Ovary (tissue), 9 donors: ENCODE measurements around the gene CCDC152. TPM values are rescaled to one million over a fixed set of nuclear protein-coding genes. Genes with fewer than 3 reads are reported as not detected.
"Not testable (repeated sequence)": the region's sequence is repeated elsewhere in the genome, so short reads cannot be mapped to it uniquely, and the experiment has no call there.

Source experiments
- DNase-seq, 5 donors: peaks; one replicate each; pipeline ENCODE4 v3.0.0-alpha.2; 2019 to 2020
- H3K27ac ChIP-seq, 2 donors: fragments of 200-600 bp; one replicate each; pipeline versions ENCODE4 v1.5.1 to v1.8.0; 2019 to 2022
- H3K27me3 ChIP-seq: fragments of 200-600 bp; one replicate; pipeline ENCODE4 v1.8.0; 2022
- H3K36me3 ChIP-seq: fragments of 200-600 bp; sonication (generic); one replicate; pipeline ENCODE4 v1.5.1; 2019
- H3K4me1 ChIP-seq: one replicate; pipeline ENCODE4 v1.8.1; 2013; ENCODE audit warnings: mild to moderate bottlenecking, moderate library complexity; ENCODE audit not compliant: insufficient read depth
- H3K4me3 ChIP-seq: fragments of 200-600 bp; sonication (generic); one replicate; pipeline ENCODE4 v1.5.1; 2017
- H3K9me3 ChIP-seq, 2 donors: fragments of 200-600 bp in 1 of 2; sonication (generic) in 1 of 2; one replicate each; pipeline versions ENCODE4 v1.5.1 to v1.8.1; 2013 to 2019; ENCODE audit warnings: mild to moderate bottlenecking in 1 of 2, moderate library complexity in 1 of 2
- EP300 ChIP-seq: sonication (generic); formaldehyde crosslinking; IDR thresholded peaks from one replicate; pipeline ENCODE4 v1.6.1; 2017; ENCODE audit warnings: antibody characterized with exemption
- POLR2A ChIP-seq: fragments of 450-650 bp; IDR thresholded peaks from one replicate; pipeline ENCODE4 v1.6.1; 2017; ENCODE audit warnings: antibody characterized with exemption, mild to moderate bottlenecking, moderate library complexity
- WGBS, 3 donors: extraction: QIAGEN DNeasy Blood & Tissue Kit in 1 of 3; methylation state at CpG; one replicate each; pipeline versions ENCODE4 v1.1.5 to v1.1.7; 2013 to 2017; 5-methylcytosine and 5-hydroxymethylcytosine counted together
- intact Hi-C, 4 donors: fragments of 100-400 bp; cut with DNase I; formaldehyde crosslinking; loops; one replicate each; pipeline versions ENCODE4 v1.11.0 to v1.15.1; 2022 to 2023
- polyA plus RNA-seq, 2 donors: library from polyadenylated mRNA; stranded (reverse); fragments of 200-250 nt in 1 of 2; fragments of 350-450 nt in 1 of 2; fragmentation: Illumina TruSeq in 1 of 2; extraction: RNeasy Lipid Tissue Mini Kit (QIAGEN cat#74804) in 1 of 2; gene quantifications; one replicate each; pipeline ENCODE4 v1.2.3, GENCODE V29; 2013 to 2014
- total RNA-seq, 7 donors: library from RNA; depleted of rRNA in 2 of 7; stranded (reverse); fragments of >200 nt in 2 of 7; fragmentation: NEBNext Ultra II Directional in 3 of 7; extraction: Animal tissue kit (Norgen Biotek cat#: 25700) in 3 of 7; gene quantifications; one replicate each; pipeline versions ENCODE4 v1.1.0 to v1.2.4, GENCODE V29; 2016 to 2023
- TF ChIP-seq, protein P1 (sequence below), 3 donors: fragments of 450-650 bp in 2 of 3; fragments of 200-600 bp in 1 of 3; IDR thresholded peaks; one replicate each; pipeline versions ENCODE4 v1.5.1 to v1.8.0; 2016 to 2022; ENCODE audit warnings: antibody characterized with exemption in 3 of 3, mild to moderate bottlenecking in 1 of 3
- donor health status: DM: no; HTN: no; CAD: no; lungs with moderate emphysema.
- donor health status: DM: no; HTN: no; CAD: no.
- donor health status: Bipolar disorder and iron deficiency.
- donor health status: DM: yes; HTN: yes; CAD: no.
- donor health status: DM: no; HTN: no; CAD: no.
- donor health status: DM: yes; HTN: yes; CAD: no.

The CCDC152 gene
- total and polyA plus RNA-seq, 9 donors, result 1.7 to 5.5 (median 3.7) TPM

DNA sequence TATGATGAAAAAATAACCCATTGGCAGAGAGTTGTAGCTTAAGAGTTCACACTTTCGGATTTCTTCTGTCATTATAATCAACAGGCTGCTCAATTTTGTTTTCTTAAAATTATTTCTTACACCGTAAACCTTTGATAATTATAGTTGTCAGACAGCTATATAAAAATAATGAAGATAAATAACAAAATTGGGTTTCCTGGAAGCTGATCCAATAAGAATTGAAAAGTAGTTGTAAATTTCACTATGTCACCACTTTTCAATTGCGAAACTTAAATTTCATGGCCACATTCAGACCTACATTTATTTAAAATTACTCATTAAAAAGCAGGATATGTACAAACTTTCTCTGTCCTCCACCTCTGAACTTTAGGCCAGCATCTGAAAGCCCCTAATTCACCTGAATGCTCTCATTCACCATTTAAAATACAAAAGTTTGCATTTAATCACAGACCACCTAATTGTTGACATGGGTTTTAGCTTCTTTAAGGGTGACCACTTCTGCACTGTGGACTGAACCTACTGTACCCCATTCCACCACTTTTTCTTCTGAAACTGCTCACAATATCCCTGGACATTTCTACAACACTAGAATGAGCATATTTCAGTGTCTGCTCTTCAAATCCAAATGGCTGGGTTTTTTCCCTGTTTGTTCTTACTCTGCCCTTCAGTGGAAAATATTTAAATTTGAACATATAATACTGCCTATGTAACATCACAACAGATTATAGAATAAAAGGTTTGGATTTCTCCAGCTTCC lies 54.4 kb downstream of the CCDC152 start:
- Histone ChIP-seq H3K36me3 (no peaks in the 10 kb centered on the region), H3K27ac (peak overlapping the region; percentile 34 to 84), H3K4me1 (peaks cover 3% of the 10 kb centered on the region), H3K9me3 (no peaks in the 10 kb centered on the region), H3K4me3 (peak overlapping the region; percentile 47), H3K27me3 (no peaks in the 10 kb centered on the region)
- intact Hi-C loops, result loop anchor here in 1 of 4 donors (10.0 kb wide), 1 partner anchor 674 kb away; the partner anchor contains the start of gene TMEM267
- WGBS, 3 donors, result 11 to 17% (median 11%) methylated on average over 3 of the region's 3 CpGs
- TF ChIP-seq, protein P1, sequence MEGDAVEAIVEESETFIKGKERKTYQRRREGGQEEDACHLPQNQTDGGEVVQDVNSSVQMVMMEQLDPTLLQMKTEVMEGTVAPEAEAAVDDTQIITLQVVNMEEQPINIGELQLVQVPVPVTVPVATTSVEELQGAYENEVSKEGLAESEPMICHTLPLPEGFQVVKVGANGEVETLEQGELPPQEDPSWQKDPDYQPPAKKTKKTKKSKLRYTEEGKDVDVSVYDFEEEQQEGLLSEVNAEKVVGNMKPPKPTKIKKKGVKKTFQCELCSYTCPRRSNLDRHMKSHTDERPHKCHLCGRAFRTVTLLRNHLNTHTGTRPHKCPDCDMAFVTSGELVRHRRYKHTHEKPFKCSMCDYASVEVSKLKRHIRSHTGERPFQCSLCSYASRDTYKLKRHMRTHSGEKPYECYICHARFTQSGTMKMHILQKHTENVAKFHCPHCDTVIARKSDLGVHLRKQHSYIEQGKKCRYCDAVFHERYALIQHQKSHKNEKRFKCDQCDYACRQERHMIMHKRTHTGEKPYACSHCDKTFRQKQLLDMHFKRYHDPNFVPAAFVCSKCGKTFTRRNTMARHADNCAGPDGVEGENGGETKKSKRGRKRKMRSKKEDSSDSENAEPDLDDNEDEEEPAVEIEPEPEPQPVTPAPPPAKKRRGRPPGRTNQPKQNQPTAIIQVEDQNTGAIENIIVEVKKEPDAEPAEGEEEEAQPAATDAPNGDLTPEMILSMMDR (IDR thresholded peaks at IDR 0.05), result no peak
- TF ChIP-seq POLR2A (no peak), EP300 (no peak)
- DNase-seq, result no peak

DNA sequence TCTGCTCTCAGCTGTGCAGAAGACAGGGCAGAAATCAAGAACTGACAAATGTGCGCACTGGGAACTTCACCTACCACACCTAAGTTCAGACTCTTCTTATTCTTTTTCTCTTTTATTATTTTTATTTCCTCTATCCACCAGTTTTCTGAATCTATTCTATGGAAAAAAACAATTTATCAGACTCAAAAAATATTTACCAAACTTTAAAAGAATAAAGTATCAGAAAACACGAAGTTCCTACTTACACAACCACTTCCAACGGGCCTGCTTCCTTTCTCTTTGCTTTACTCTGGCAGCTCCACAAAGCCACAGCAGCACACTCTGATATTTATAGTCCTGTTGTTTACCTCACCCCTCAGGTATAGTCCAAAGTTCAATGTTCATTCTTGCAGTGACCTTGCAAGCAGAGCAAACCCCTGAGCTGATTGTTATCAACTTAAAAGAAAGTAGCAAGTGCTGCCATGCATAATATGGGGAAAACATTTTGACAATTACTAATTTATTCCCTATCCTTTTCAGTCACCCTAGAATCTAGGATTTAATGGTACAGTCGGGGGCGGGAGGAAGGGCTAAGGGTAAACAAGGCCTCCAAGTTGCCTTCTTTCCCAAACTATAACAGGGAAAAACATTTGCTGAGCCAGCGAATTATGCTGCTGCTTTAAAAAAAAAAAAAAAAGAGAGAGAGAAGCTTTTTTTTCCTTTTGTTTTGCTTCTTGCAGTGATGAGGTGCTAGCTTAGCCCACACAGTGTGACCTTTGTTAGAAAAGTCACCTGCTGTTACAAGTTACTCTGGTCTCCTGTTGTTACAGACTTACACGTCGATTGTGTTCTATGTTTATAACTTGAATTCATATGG lies 55.2 kb downstream of the CCDC152 start, which contains the start of gene SELENOP:
Gene SELENOP (minus strand): TSS at position 302 of the 856 bp plus-strand sequence. CDS start 3,539 bp downstream, outside the sequence.
- no peaks in the 10 kb centered on the region for H3K9me3 ChIP-seq
- no peaks in the 10 kb centered on the region for H3K36me3 ChIP-seq
- DNase-seq, result peak; percentile 67 to 84 (median 72)
- peak within 1 kb of the TSS; percentile 47 for H3K4me3 ChIP-seq
- no peaks in the 10 kb centered on the region for H3K27me3 ChIP-seq
- TF ChIP-seq EP300 (no peak), POLR2A (peak; percentile 86)
- intact Hi-C loops, result loop anchor here in 1 of 4 donors (10.0 kb wide), 1 partner anchor 673 kb away; the partner anchor contains the start of gene TMEM267
- H3K27ac ChIP-seq, result peak within 1 kb of the TSS; percentile 70 to 84
- H3K4me1 ChIP-seq, result peaks cover 3% of the 10 kb centered on the region
- 2 to 3% (median 3%) methylated on average over 8 of the region's 8 CpGs for WGBS, 3 donors

DNA sequence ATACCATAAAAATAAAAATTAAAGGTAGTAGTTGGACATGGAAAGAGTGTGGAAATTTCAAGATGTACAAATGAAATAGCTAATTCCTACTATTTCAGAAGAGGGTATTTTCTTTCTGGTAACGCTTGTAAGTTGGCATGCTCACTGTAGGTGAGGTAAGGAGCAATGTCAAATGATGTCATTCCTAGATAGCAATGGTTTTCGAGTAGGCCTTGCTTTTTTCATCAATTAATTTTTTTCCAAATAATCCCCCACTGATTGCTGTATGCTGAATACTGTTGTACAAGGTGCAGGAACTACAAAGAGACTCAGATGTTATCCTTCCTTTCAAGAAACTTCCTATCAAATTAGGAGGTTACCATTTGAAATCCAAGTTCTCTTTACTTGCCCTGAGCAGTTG lies 56.0 kb downstream of the CCDC152 start:
- Histone ChIP-seq H3K9me3 (no peaks in the 10 kb centered on the region), H3K4me3 (peak overlapping the region; percentile 47), H3K27ac (peak overlapping the region in 1 of 2 donors; percentile 84), H3K27me3 (no peaks in the 10 kb centered on the region), H3K4me1 (peaks cover 3% of the 10 kb centered on the region), H3K36me3 (no peaks in the 10 kb centered on the region)
- intact Hi-C loops, result loop anchor here in 1 of 4 donors (10.0 kb wide), 1 partner anchor 672 kb away; the partner anchor contains the start of gene TMEM267
- DNase-seq, result no peak
- WGBS, 3 donors, result 73 to 81% (median 74%) methylated on average over 2 of the region's 2 CpGs
- TF ChIP-seq POLR2A, result no peak
- no peak for TF ChIP-seq EP300
- TF ChIP-seq, protein P1 (IDR thresholded peaks at IDR 0.05), result no peak

DNA sequence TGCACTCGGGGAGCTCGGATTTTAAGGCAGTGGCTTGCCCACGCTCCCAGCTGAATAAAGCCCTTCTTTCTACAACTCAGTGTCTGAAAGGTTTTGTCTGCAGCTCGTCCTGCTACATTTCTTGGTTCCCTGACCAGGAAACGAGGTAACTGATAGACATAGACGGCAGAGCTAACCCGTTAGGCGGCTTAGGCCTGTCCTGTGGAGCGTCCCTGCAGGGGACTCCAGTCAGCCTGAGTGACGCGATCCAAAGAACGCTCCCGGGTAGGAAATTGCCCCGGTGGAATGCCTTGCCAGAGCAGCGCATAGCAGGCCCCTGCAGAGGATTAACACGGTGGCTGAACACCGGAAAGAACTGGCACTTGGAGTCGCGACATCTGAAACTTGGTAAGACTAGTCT lies 56.9 kb downstream of the CCDC152 start:
- intact Hi-C loops, result loop anchor here in 1 of 4 donors (10.0 kb wide), 1 partner anchor 671 kb away; the partner anchor contains the start of gene TMEM267
- 88 to 93% (median 92%) methylated on average over 19 of the region's 19 CpGs for WGBS, 3 donors
- Histone ChIP-seq H3K27ac (no peak overlapping the region), H3K4me3 (no peak overlapping the region), H3K36me3 (no peaks in the 10 kb centered on the region), H3K4me1 (peaks cover 1% of the 10 kb centered on the region), H3K27me3 (no peaks in the 10 kb centered on the region), H3K9me3 (no peaks in the 10 kb centered on the region)
- TF ChIP-seq POLR2A (no peak), EP300 (no peak)
- TF ChIP-seq, protein P1 (IDR thresholded peaks at IDR 0.05), result no peak
- DNase-seq, result peak in 2 of 5 donors; percentile 25 to 30

DNA sequence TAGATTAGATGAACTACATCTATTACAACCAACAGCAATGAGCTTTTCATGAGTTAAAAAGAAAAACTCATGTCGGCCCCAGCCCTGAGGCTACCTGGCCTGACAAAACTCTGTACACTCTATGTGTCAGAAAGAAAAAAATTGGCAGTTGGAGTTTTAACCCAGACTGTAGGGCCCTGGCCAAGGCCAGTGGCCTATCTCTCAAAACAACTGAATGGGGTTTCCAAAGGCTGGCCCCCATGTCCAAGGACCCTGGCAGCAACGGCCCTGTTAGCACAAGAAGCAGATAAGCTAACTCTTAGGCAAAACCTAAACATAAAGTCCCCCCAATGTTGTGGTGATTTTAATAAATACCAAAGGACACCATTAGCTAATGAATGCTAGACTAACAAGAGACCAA lies 59.9 kb downstream of the CCDC152 start:
- intact Hi-C loops, result loop anchor here in 1 of 4 donors (10.0 kb wide), 1 partner anchor 668 kb away; the partner anchor contains the start of gene TMEM267
- H3K27ac ChIP-seq, H3K4me3 ChIP-seq, H3K9me3 ChIP-seq, H3K27me3 ChIP-seq, DNase-seq, H3K4me1 ChIP-seq, H3K36me3 ChIP-seq: not testable (repeated sequence)
- WGBS, 3 donors, result 62 to 90% (median 80%) methylated on average over 2 of the region's 2 CpGs
